Measurements from ENCODE around the gene KIF16B.
A peak's percentile ranks its signal among the peaks of the same experiment; 100 is the strongest.
"Not testable (repeated sequence)": the region's sequence is repeated elsewhere in the genome, so short reads cannot be mapped to it uniquely, and the experiment has no call there.

The KIF16B gene

GRCh38 chr20:16574656-16575355, 1.6 kb upstream of the KIF16B start:
- Histone ChIP-seq H3K9me3 (ENCODE audit: control insufficient read depth in 1 of 2, low read length in 2 of 2) (no peaks in the 10 kb centered on the region), H3K4me3 (ENCODE audit: low read depth in 1 of 2, low read length in 2 of 2) (peak overlapping the region; percentile 74 to 75), H3K9ac (ENCODE audit: low read depth in 1 of 2, low read length in 2 of 2) (peak overlapping the region; percentile 36 to 73), H3K36me3 (ENCODE audit: control insufficient read depth in 1 of 2, insufficient read depth in 2 of 2, low read length in 2 of 2) (no peaks in the 10 kb centered on the region), H3K27me3 (ENCODE audit: control insufficient read depth in 1 of 2, insufficient read depth in 2 of 2, low read length in 2 of 2) (no peaks in the 10 kb centered on the region), H3K4me1 (ENCODE audit: control insufficient read depth in 1 of 2, insufficient read depth in 2 of 2, low read length in 2 of 2) (peaks cover 30 to 38% of the 10 kb centered on the region in 2 donors), H3K27ac (ENCODE audit: low read depth, low read length) (no peak overlapping the region)

- H3K36me3 ChIP-seq (ENCODE audit: control insufficient read depth in 1 of 2, insufficient read depth in 2 of 2, low read length in 2 of 2): no peaks in the 10 kb centered on the region
- H3K27me3 ChIP-seq (ENCODE audit: control insufficient read depth in 1 of 2, insufficient read depth in 2 of 2, low read length in 2 of 2): no peaks in the 10 kb centered on the region
- H3K27ac ChIP-seq (ENCODE audit: low read depth, low read length): no peak overlapping the region
- H3K9ac ChIP-seq (ENCODE audit: low read depth in 1 of 2, low read length in 2 of 2): no peak overlapping the region
- peak overlapping the region in 1 of 2 donors; percentile 3 for H3K4me3 ChIP-seq (ENCODE audit: low read depth in 1 of 2, low read length in 2 of 2)
- peaks cover 33 to 48% of the 10 kb centered on the region in 2 donors for H3K4me1 ChIP-seq (ENCODE audit: control insufficient read depth in 1 of 2, insufficient read depth in 2 of 2, low read length in 2 of 2)
- H3K9me3 ChIP-seq (ENCODE audit: control insufficient read depth in 1 of 2, low read length in 2 of 2): no peaks in the 10 kb centered on the region
Measured at GRCh38 chr20:16571333-16571732, 1.9 kb downstream of the KIF16B start.

- peaks cover 27 to 34% of the 10 kb centered on the region in 2 donors for H3K4me1 ChIP-seq (ENCODE audit: control insufficient read depth in 1 of 2, insufficient read depth in 2 of 2, low read length in 2 of 2)
- no peaks in the 10 kb centered on the region for H3K9me3 ChIP-seq (ENCODE audit: control insufficient read depth in 1 of 2, low read length in 2 of 2)
- H3K9ac ChIP-seq (ENCODE audit: low read depth in 1 of 2, low read length in 2 of 2): no peak overlapping the region
- no peak overlapping the region for H3K27ac ChIP-seq (ENCODE audit: low read depth, low read length)
- H3K36me3 ChIP-seq (ENCODE audit: control insufficient read depth in 1 of 2, insufficient read depth in 2 of 2, low read length in 2 of 2): no peaks in the 10 kb centered on the region
- peak overlapping the region in 1 of 2 donors; percentile 6 for H3K4me3 ChIP-seq (ENCODE audit: low read depth in 1 of 2, low read length in 2 of 2)
- no peaks in the 10 kb centered on the region for H3K27me3 ChIP-seq (ENCODE audit: control insufficient read depth in 1 of 2, insufficient read depth in 2 of 2, low read length in 2 of 2)
Measured at GRCh38 chr20:16569246-16570153, 3.7 kb downstream of the KIF16B start.

GRCh38 chr20:16566080-16566479, 7.2 kb downstream of the KIF16B start:
- Histone ChIP-seq H3K36me3 (ENCODE audit: control insufficient read depth in 1 of 2, insufficient read depth in 2 of 2, low read length in 2 of 2) (no peaks in the 10 kb centered on the region), H3K27ac (ENCODE audit: low read depth, low read length) (no peak overlapping the region), H3K4me3 (ENCODE audit: low read depth in 1 of 2, low read length in 2 of 2) (no peak overlapping the region), H3K4me1 (ENCODE audit: control insufficient read depth in 1 of 2, insufficient read depth in 2 of 2, low read length in 2 of 2) (peaks cover 18 to 23% of the 10 kb centered on the region in 2 donors), H3K9ac (ENCODE audit: low read depth in 1 of 2, low read length in 2 of 2) (no peak overlapping the region), H3K27me3 (ENCODE audit: control insufficient read depth in 1 of 2, insufficient read depth in 2 of 2, low read length in 2 of 2) (no peaks in the 10 kb centered on the region), H3K9me3 (ENCODE audit: control insufficient read depth in 1 of 2, low read length in 2 of 2) (no peaks in the 10 kb centered on the region)

- H3K27ac ChIP-seq (ENCODE audit: low read depth, low read length); H3K9me3 ChIP-seq (ENCODE audit: control insufficient read depth in 1 of 2, low read length in 2 of 2); H3K36me3 ChIP-seq (ENCODE audit: control insufficient read depth in 1 of 2, insufficient read depth in 2 of 2, low read length in 2 of 2); H3K4me1 ChIP-seq (ENCODE audit: control insufficient read depth in 1 of 2, insufficient read depth in 2 of 2, low read length in 2 of 2); H3K27me3 ChIP-seq (ENCODE audit: control insufficient read depth in 1 of 2, insufficient read depth in 2 of 2, low read length in 2 of 2); H3K9ac ChIP-seq (ENCODE audit: low read depth in 1 of 2, low read length in 2 of 2); H3K4me3 ChIP-seq (ENCODE audit: low read depth in 1 of 2, low read length in 2 of 2): not testable (repeated sequence)
Measured at GRCh38 chr20:16564079-16564478, 9.2 kb downstream of the KIF16B start.

- Histone ChIP-seq H3K4me3 (ENCODE audit: low read depth in 1 of 2, low read length in 2 of 2) (no peak overlapping the region), H3K9ac (ENCODE audit: low read depth in 1 of 2, low read length in 2 of 2) (no peak overlapping the region), H3K9me3 (ENCODE audit: control insufficient read depth in 1 of 2, low read length in 2 of 2) (no peaks in the 10 kb centered on the region), H3K4me1 (ENCODE audit: control insufficient read depth in 1 of 2, insufficient read depth in 2 of 2, low read length in 2 of 2) (peaks cover 0 to 2% of the 10 kb centered on the region in 2 donors), H3K36me3 (ENCODE audit: control insufficient read depth in 1 of 2, insufficient read depth in 2 of 2, low read length in 2 of 2) (no peaks in the 10 kb centered on the region), H3K27ac (ENCODE audit: low read depth, low read length) (no peak overlapping the region), H3K27me3 (ENCODE audit: control insufficient read depth in 1 of 2, insufficient read depth in 2 of 2, low read length in 2 of 2) (no peaks in the 10 kb centered on the region)
Measured at GRCh38 chr20:16563066-16563806, 10.0 kb downstream of the KIF16B start.

GRCh38 chr20:16562259-16562658, 11.0 kb downstream of the KIF16B start:
- Histone ChIP-seq H3K4me1 (ENCODE audit: control insufficient read depth in 1 of 2, insufficient read depth in 2 of 2, low read length in 2 of 2) (no peaks in the 10 kb centered on the region), H3K27ac (ENCODE audit: low read depth, low read length) (no peak overlapping the region), H3K9ac (ENCODE audit: low read depth in 1 of 2, low read length in 2 of 2) (no peak overlapping the region), H3K27me3 (ENCODE audit: control insufficient read depth in 1 of 2, insufficient read depth in 2 of 2, low read length in 2 of 2) (no peaks in the 10 kb centered on the region), H3K9me3 (ENCODE audit: control insufficient read depth in 1 of 2, low read length in 2 of 2) (no peaks in the 10 kb centered on the region), H3K36me3 (ENCODE audit: control insufficient read depth in 1 of 2, insufficient read depth in 2 of 2, low read length in 2 of 2) (no peaks in the 10 kb centered on the region), H3K4me3 (ENCODE audit: low read depth in 1 of 2, low read length in 2 of 2) (no peak overlapping the region)

GRCh38 chr20:16560661-16561060, 12.6 kb downstream of the KIF16B start:
- Histone ChIP-seq H3K4me1 (ENCODE audit: control insufficient read depth in 1 of 2, insufficient read depth in 2 of 2, low read length in 2 of 2) (peaks cover 0 to 6% of the 10 kb centered on the region in 2 donors), H3K9me3 (ENCODE audit: control insufficient read depth in 1 of 2, low read length in 2 of 2) (no peaks in the 10 kb centered on the region), H3K27me3 (ENCODE audit: control insufficient read depth in 1 of 2, insufficient read depth in 2 of 2, low read length in 2 of 2) (no peaks in the 10 kb centered on the region), H3K27ac (ENCODE audit: low read depth, low read length) (no peak overlapping the region), H3K36me3 (ENCODE audit: control insufficient read depth in 1 of 2, insufficient read depth in 2 of 2, low read length in 2 of 2) (no peaks in the 10 kb centered on the region), H3K4me3 (ENCODE audit: low read depth in 1 of 2, low read length in 2 of 2) (no peak overlapping the region), H3K9ac (ENCODE audit: low read depth in 1 of 2, low read length in 2 of 2) (no peak overlapping the region)

GRCh38 chr20:16560216-16560615, 13.0 kb downstream of the KIF16B start:
- Histone ChIP-seq H3K9ac (ENCODE audit: low read depth in 1 of 2, low read length in 2 of 2) (no peak overlapping the region), H3K27me3 (ENCODE audit: control insufficient read depth in 1 of 2, insufficient read depth in 2 of 2, low read length in 2 of 2) (no peaks in the 10 kb centered on the region), H3K4me1 (ENCODE audit: control insufficient read depth in 1 of 2, insufficient read depth in 2 of 2, low read length in 2 of 2) (peaks cover 0 to 6% of the 10 kb centered on the region in 2 donors), H3K9me3 (ENCODE audit: control insufficient read depth in 1 of 2, low read length in 2 of 2) (no peaks in the 10 kb centered on the region), H3K36me3 (ENCODE audit: control insufficient read depth in 1 of 2, insufficient read depth in 2 of 2, low read length in 2 of 2) (no peaks in the 10 kb centered on the region), H3K4me3 (ENCODE audit: low read depth in 1 of 2, low read length in 2 of 2) (no peak overlapping the region), H3K27ac (ENCODE audit: low read depth, low read length) (no peak overlapping the region)

- Histone ChIP-seq H3K4me3 (ENCODE audit: low read depth in 1 of 2, low read length in 2 of 2) (no peak overlapping the region), H3K4me1 (ENCODE audit: control insufficient read depth in 1 of 2, insufficient read depth in 2 of 2, low read length in 2 of 2) (peaks cover 0 to 6% of the 10 kb centered on the region in 2 donors), H3K36me3 (ENCODE audit: control insufficient read depth in 1 of 2, insufficient read depth in 2 of 2, low read length in 2 of 2) (no peaks in the 10 kb centered on the region), H3K9ac (ENCODE audit: low read depth in 1 of 2, low read length in 2 of 2) (no peak overlapping the region), H3K9me3 (ENCODE audit: control insufficient read depth in 1 of 2, low read length in 2 of 2) (no peaks in the 10 kb centered on the region), H3K27ac (ENCODE audit: low read depth, low read length) (no peak overlapping the region), H3K27me3 (ENCODE audit: control insufficient read depth in 1 of 2, insufficient read depth in 2 of 2, low read length in 2 of 2) (no peaks in the 10 kb centered on the region)
Measured at GRCh38 chr20:16556301-16556700, 16.9 kb downstream of the KIF16B start.
